ENCODE measurements around the gene PRKCE. TPM values are rescaled to one million over a fixed set of nuclear protein-coding genes. Genes with fewer than 3 reads are reported as not detected.

Gene PRKCE
- total and polyA plus RNA-seq, 2 donors (not counting 3 experiments of a cell fraction or from before 2014, with no cell fraction given), result 27.9 to 33.9 TPM

DNA sequence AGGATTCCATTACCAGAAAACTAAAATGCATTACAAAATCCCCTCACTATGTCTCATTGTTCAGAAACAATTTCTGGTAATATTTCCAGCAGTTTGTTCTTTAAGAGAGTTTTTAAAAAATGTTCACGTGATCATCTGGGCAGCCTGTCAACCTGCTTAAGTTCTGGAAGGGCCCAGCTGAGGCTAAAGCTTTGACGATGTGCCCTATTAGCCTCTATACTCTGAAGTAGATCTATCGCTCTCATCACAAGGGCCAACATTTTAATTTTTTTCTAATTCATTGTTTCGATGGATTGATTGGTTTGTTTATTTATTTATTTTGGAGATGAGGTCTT, 205.8 kb downstream of the PRKCE start:
- Histone ChIP-seq H3K4me1 (ENCODE audit: control insufficient read depth, extremely low read depth, insufficient read depth, low read length) (peaks cover 17% of the 10 kb centered on the region), H3K27ac (ENCODE audit: insufficient read depth, low read depth, low read length) (no peak overlapping the region), H3K79me2 (ENCODE audit: control insufficient read depth, insufficient read depth, low read length) (no peaks in the 10 kb centered on the region), H3K9me1 (replicated peaks; ENCODE audit: control insufficient read depth, extremely low read depth, insufficient read depth, low read length) (no peaks in the 10 kb centered on the region), H3K9ac (replicated peaks; ENCODE audit: extremely low read depth, insufficient read depth, low read length) (no peak overlapping the region), H4K20me1 (replicated peaks; ENCODE audit: control insufficient read depth, extremely low read depth, insufficient read depth, low read length) (no peaks in the 10 kb centered on the region), H2AFZ (ENCODE audit: low read depth, low read length) (no peak overlapping the region), H3K4me3 (replicated peaks in 1 of 3; ENCODE audit: insufficient read depth in 1 of 3, low read depth in 1 of 3, low read length in 3 of 3) (no peak overlapping the region), H3K36me3 (ENCODE audit: control insufficient read depth in 2 of 2, extremely low read depth in 1 of 2, insufficient read depth in 2 of 2, low read length in 2 of 2) (no peaks in the 10 kb centered on the region), H3K4me2 (ENCODE audit: insufficient read depth, low read length) (no peak overlapping the region), H3K9me3 (replicated peaks; ENCODE audit: control insufficient read depth, insufficient read depth, low read length) (no peaks in the 10 kb centered on the region), H3K27me3 (ENCODE audit: control insufficient read depth in 2 of 2, insufficient read depth in 2 of 2, low read length in 2 of 2) (no peaks in the 10 kb centered on the region)
- FAIRE-seq (no peak), DNase-seq (ENCODE audit: low read depth, low spot score) (no peak)
- no peak for TF ChIP-seq EZH2 (IDR thresholded peaks at IDR 0.05; ENCODE audit: borderline replicate concordance, low read depth, low read length, severe bottlenecking)
- no peak for TF ChIP-seq JUN (IDR thresholded peaks at IDR 0.05; ENCODE audit: borderline replicate concordance, insufficient read depth, insufficient read length, low read depth)
- no peak for TF ChIP-seq MYC (IDR thresholded peaks at IDR 0.05; ENCODE audit: low read depth, low read length)
- no peak for TF ChIP-seq POLR2AphosphoS5 (IDR thresholded peaks at IDR 0.05; ENCODE audit: insufficient read depth, low read depth, low read length)
- TF ChIP-seq GATA2 (IDR thresholded peaks at IDR 0.05; ENCODE audit: insufficient read depth, insufficient read length, low read depth, low read length), result no peak
- TF ChIP-seq, protein P1, sequence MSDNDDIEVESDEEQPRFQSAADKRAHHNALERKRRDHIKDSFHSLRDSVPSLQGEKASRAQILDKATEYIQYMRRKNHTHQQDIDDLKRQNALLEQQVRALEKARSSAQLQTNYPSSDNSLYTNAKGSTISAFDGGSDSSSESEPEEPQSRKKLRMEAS (IDR thresholded peaks at IDR 0.05; ENCODE audit: insufficient read depth, insufficient read length), result no peak
- no peak for TF ChIP-seq FOS (IDR thresholded peaks at IDR 0.05; ENCODE audit: borderline replicate concordance, insufficient read depth, low read length)
- TF ChIP-seq POLR2A (IDR thresholded peaks at IDR 0.05; ENCODE audit: low read depth, low read length), result no peak
- TF ChIP-seq, protein P2, sequence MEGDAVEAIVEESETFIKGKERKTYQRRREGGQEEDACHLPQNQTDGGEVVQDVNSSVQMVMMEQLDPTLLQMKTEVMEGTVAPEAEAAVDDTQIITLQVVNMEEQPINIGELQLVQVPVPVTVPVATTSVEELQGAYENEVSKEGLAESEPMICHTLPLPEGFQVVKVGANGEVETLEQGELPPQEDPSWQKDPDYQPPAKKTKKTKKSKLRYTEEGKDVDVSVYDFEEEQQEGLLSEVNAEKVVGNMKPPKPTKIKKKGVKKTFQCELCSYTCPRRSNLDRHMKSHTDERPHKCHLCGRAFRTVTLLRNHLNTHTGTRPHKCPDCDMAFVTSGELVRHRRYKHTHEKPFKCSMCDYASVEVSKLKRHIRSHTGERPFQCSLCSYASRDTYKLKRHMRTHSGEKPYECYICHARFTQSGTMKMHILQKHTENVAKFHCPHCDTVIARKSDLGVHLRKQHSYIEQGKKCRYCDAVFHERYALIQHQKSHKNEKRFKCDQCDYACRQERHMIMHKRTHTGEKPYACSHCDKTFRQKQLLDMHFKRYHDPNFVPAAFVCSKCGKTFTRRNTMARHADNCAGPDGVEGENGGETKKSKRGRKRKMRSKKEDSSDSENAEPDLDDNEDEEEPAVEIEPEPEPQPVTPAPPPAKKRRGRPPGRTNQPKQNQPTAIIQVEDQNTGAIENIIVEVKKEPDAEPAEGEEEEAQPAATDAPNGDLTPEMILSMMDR (IDR thresholded peaks at IDR 0.05; ENCODE audit: extremely low read depth in 1 of 2, insufficient read depth in 1 of 2, low read depth in 1 of 2, low read length in 2 of 2), result no peak
- intact Hi-C loops (cut with micrococcal nuclease) (loop anchor here (5.0 kb wide), 1 partner anchor 45 kb away; no protein-coding TSS in a partner anchor), dilution Hi-C loops (cut with MboI; ENCODE audit: extremely low pct_ligation_motif_present, low sequenced_read_pairs) (no loop called here)
- CTCF ChIA-PET, result interaction anchor here (1.2 kb wide), 1 partner anchor 24 kb away, joined by 3 read pairs; no protein-coding TSS in a partner anchor
- POLR2A ChIA-PET, result no interaction called here
- BruUV-seq (replicated peaks), result no TSS peak
